GM12891 (cell line): ENCODE results near the gene MAS1L.

Source experiments
- POLR2A ChIP-seq: IDR thresholded peaks from 2 replicates; pipeline ENCODE4 v1.6.1; 2011; ENCODE audit warnings: low read depth, low read length, control low read depth
- POLR2AphosphoS5 ChIP-seq: IDR thresholded peaks from 2 replicates; pipeline ENCODE4 v1.6.1; 2011; ENCODE audit warnings: low read depth, low read length, control low read depth
- TAF1 ChIP-seq: IDR thresholded peaks from 2 replicates; pipeline ENCODE4 v1.6.1; 2011; ENCODE audit warnings: low read depth, low read length, control low read depth

GRCh38 chr6:29493261-29493660 is 5.5 kb upstream of the MAS1L start:
- TF ChIP-seq POLR2AphosphoS5, result no peak
- TF ChIP-seq POLR2A, result no peak
- no peak for TF ChIP-seq TAF1
